Ovary (tissue), 3 donors: ENCODE data around the gene DENND2A.

ENCODE experiments used
- POLR2A ChIP-seq: fragments of 450-650 bp; IDR thresholded peaks from one replicate; pipeline ENCODE4 v1.6.1; 2017; ENCODE audit warnings: antibody characterized with exemption, mild to moderate bottlenecking, moderate library complexity
- TF ChIP-seq, protein P1 (sequence below), 3 donors: fragments of 450-650 bp in 2 of 3; fragments of 200-600 bp in 1 of 3; IDR thresholded peaks; one replicate each; pipeline versions ENCODE4 v1.5.1 to v1.8.0; 2016 to 2022; ENCODE audit warnings: antibody characterized with exemption in 3 of 3, mild to moderate bottlenecking in 1 of 3
- donor health status: DM: no; HTN: no; CAD: no.

DNA sequence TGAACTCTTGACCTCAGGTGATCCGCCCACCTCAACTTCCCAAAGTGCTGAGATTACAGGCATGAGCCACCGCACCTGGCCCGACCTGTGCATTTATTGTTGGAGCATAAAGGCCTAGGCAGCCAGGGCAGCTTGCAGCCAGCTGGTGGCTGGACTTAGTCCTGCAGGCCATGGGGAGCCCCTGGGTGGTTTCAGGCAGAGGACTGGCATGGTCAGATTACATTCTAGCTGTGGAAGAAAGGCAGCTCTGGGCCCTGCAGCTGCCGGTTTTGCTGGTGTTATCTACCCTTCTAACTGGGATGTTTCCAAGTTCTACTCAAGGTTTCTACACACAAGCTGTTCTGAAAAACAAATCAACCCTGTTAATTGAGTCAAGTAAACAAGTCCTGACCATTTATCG, 138.6 kb downstream of the DENND2A start:
- TF ChIP-seq, protein P1, sequence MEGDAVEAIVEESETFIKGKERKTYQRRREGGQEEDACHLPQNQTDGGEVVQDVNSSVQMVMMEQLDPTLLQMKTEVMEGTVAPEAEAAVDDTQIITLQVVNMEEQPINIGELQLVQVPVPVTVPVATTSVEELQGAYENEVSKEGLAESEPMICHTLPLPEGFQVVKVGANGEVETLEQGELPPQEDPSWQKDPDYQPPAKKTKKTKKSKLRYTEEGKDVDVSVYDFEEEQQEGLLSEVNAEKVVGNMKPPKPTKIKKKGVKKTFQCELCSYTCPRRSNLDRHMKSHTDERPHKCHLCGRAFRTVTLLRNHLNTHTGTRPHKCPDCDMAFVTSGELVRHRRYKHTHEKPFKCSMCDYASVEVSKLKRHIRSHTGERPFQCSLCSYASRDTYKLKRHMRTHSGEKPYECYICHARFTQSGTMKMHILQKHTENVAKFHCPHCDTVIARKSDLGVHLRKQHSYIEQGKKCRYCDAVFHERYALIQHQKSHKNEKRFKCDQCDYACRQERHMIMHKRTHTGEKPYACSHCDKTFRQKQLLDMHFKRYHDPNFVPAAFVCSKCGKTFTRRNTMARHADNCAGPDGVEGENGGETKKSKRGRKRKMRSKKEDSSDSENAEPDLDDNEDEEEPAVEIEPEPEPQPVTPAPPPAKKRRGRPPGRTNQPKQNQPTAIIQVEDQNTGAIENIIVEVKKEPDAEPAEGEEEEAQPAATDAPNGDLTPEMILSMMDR (IDR thresholded peaks at IDR 0.05) = no peak
- TF ChIP-seq POLR2A = no peak
